ENCODE measurements around the gene RC3H1. TPM values are rescaled to one million over a fixed set of nuclear protein-coding genes. Genes with fewer than 3 reads are reported as not detected.

RC3H1 gene
- total RNA-seq, 1 experiment from 2014 or later, result 26.9 TPM

DNA sequence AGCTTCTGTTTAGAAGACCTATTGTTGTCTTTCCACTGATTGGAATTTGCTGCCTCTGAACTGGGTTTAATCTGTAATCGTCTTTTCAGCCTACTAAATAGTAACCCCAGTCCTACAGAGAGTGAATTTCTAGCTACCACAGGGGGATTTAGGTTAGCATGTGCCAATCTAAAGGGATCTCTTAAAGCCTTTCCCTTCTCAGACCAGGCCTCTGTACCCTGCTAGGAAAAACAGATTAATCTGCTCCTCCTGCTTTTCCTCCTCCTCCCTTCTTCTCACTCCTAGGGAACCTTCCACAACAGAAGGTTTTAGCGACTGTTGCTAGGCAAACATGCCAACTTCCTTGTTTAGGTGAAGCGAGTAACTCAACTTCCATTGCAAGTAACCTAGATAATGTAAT is 1.3 kb upstream of the RC3H1 start:
- POLR2A ChIA-PET, result interaction anchor here (0.6 to 3.7 kb wide), 7 partner anchors 9 to 1155 kb away, joined by 3 to 37 read pairs (median 3); partner anchors contain the start of genes GAS5, RABGAP1L and ZBTB37
- H3K27me3 Mint-ChIP-seq (ENCODE audit: insufficient read depth, unreplicated experiment), result no peaks in the 10 kb centered on the region
- peaks cover 16% of the 10 kb centered on the region for H3K36me3 Mint-ChIP-seq (ENCODE audit: insufficient read depth, unreplicated experiment)
- TF ChIP-seq, protein P1, sequence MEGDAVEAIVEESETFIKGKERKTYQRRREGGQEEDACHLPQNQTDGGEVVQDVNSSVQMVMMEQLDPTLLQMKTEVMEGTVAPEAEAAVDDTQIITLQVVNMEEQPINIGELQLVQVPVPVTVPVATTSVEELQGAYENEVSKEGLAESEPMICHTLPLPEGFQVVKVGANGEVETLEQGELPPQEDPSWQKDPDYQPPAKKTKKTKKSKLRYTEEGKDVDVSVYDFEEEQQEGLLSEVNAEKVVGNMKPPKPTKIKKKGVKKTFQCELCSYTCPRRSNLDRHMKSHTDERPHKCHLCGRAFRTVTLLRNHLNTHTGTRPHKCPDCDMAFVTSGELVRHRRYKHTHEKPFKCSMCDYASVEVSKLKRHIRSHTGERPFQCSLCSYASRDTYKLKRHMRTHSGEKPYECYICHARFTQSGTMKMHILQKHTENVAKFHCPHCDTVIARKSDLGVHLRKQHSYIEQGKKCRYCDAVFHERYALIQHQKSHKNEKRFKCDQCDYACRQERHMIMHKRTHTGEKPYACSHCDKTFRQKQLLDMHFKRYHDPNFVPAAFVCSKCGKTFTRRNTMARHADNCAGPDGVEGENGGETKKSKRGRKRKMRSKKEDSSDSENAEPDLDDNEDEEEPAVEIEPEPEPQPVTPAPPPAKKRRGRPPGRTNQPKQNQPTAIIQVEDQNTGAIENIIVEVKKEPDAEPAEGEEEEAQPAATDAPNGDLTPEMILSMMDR (IDR thresholded peaks at IDR 0.05; ENCODE audit: unreplicated experiment), result no peak
- H3K27ac Mint-ChIP-seq (ENCODE audit: low read depth, unreplicated experiment), result no peak overlapping the region
- DNase-seq (ENCODE audit: unreplicated experiment), result no peak
- intact Hi-C loops (cut with micrococcal nuclease), result loop anchor here (2.0 to 5.0 kb wide), 3 partner anchors 51 to 194 kb away; no protein-coding TSS in a partner anchor
- H3K4me3 Mint-ChIP-seq (ENCODE audit: unreplicated experiment), result peak overlapping the region; percentile 13
- BruUV-seq (replicated peaks), result no TSS peak
- no peaks in the 10 kb centered on the region for H3K9me3 Mint-ChIP-seq (ENCODE audit: unreplicated experiment)
- CTCF ChIA-PET, result interaction anchor here (0.5 to 0.8 kb wide), 3 partner anchors 51 to 620 kb away, joined by 3 read pairs; no protein-coding TSS in a partner anchor
- peaks cover 33% of the 10 kb centered on the region for H3K4me1 Mint-ChIP-seq (ENCODE audit: insufficient read depth, unreplicated experiment)

DNA sequence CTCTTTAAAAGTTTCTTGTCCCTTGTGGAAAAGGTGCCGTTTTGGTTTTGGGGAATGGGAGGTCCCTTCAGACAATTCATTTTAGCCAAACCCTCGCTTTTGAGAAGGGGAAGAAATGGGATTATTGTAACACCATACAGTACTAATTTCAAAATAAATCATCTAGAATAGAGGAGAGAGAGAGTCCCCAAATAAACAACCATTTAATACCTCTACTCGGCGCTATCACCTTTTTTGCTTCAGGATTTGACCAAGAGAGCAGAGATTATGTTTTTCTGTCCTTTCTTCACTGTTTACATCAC is 770 bp upstream of the RC3H1 start:
- no peaks in the 10 kb centered on the region for H3K9me3 Mint-ChIP-seq (ENCODE audit: unreplicated experiment)
- peaks cover 35% of the 10 kb centered on the region for H3K4me1 Mint-ChIP-seq (ENCODE audit: insufficient read depth, unreplicated experiment)
- H3K27me3 Mint-ChIP-seq (ENCODE audit: insufficient read depth, unreplicated experiment), result no peaks in the 10 kb centered on the region
- TF ChIP-seq, protein P1 (IDR thresholded peaks at IDR 0.05; ENCODE audit: unreplicated experiment), result no peak
- H3K27ac Mint-ChIP-seq (ENCODE audit: low read depth, unreplicated experiment), result peak overlapping the region; percentile 95
- peak overlapping the region; percentile 82 for H3K4me3 Mint-ChIP-seq (ENCODE audit: unreplicated experiment)
- no TSS peak for BruUV-seq (replicated peaks)
- DNase-seq (ENCODE audit: unreplicated experiment), result no peak
- intact Hi-C loops (cut with micrococcal nuclease), result loop anchor here (2.0 to 5.0 kb wide), 3 partner anchors 52 to 194 kb away; no protein-coding TSS in a partner anchor
- H3K36me3 Mint-ChIP-seq (ENCODE audit: insufficient read depth, unreplicated experiment), result peaks cover 16% of the 10 kb centered on the region
- ChIA-PET POLR2A (interaction anchor here (0.6 to 3.7 kb wide), 16 partner anchors 10 to 567 kb away, joined by 3 to 37 read pairs (median 4); partner anchors contain the start of genes GAS5, RABGAP1L and ZBTB37), CTCF (interaction anchor here (0.6 to 1.1 kb wide), 6 partner anchors 10 to 218 kb away, joined by 3 read pairs; no protein-coding TSS in a partner anchor)

DNA sequence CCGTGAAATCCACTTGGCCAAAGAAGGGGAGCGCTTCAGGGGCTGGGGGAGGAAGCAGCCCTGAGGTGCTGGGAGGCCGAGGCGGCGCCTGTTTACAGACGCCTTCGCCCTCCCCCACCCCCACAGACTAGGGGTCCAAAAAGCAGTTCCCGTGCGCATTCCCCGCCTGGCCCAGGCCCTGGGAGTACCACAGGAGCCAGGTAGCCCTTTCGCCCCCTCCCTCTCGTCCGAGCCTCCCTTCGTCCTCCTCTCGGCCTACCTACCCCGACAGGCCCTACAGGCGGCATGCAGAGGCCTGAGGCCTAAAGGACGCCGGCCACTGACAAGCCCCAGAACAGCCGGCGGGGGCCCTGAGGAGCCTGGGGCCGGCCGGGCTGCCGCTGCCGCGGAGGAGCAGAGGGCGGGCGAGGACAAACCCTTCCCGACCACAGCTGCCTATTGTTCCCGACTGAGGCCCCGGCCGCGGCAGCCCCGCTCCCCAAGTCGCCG is 522 bp downstream of the RC3H1 start:
- Mint-ChIP-seq H3K36me3 (ENCODE audit: insufficient read depth, unreplicated experiment) (peaks cover 16% of the 10 kb centered on the region), H3K4me3 (ENCODE audit: unreplicated experiment) (peak overlapping the region; percentile 82), H3K27ac (ENCODE audit: low read depth, unreplicated experiment) (peak overlapping the region; percentile 95), H3K9me3 (ENCODE audit: unreplicated experiment) (no peaks in the 10 kb centered on the region), H3K4me1 (ENCODE audit: insufficient read depth, unreplicated experiment) (peaks cover 45% of the 10 kb centered on the region), H3K27me3 (ENCODE audit: insufficient read depth, unreplicated experiment) (no peaks in the 10 kb centered on the region)
- peak; percentile 55 for DNase-seq (ENCODE audit: unreplicated experiment)
- intact Hi-C loops (cut with micrococcal nuclease), result loop anchor here (2.0 to 5.0 kb wide), 4 partner anchors 53 to 196 kb away; partner anchors contain the start of gene ZBTB37
- CTCF ChIA-PET, result interaction anchor here (0.6 to 1.1 kb wide), 3 partner anchors 10 to 240 kb away, joined by 3 to 5 read pairs (median 4); no protein-coding TSS in a partner anchor
- TF ChIP-seq, protein P1 (IDR thresholded peaks at IDR 0.05; ENCODE audit: unreplicated experiment), result no peak
- no TSS peak for BruUV-seq (replicated peaks)
- POLR2A ChIA-PET, result interaction anchor here (0.6 to 3.7 kb wide), 24 partner anchors 11 to 1278 kb away, joined by 3 to 37 read pairs (median 4); partner anchors contain the start of genes GAS5, RABGAP1L and ZBTB37

DNA sequence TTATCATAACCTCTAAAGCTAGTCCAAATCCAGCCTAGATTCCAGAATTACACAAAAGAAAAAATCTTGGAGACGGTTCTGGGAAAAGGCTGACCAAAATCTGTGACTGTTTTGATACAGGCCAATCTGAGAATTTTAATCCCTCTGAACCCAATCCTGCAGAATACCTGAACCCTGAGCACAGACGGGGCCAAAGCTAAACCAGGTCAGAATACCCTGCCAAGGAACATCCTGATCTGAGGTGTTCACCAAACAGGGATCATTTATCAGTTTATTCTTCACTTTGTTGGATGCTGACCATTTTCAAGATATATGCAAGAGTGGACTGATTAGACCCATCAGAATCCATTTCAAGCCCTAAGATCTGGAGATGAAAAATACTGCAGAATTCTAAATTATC is 3.6 kb downstream of the RC3H1 start:
- intact Hi-C loops (cut with micrococcal nuclease), result no loop called here
- TF ChIP-seq, protein P1 (IDR thresholded peaks at IDR 0.05; ENCODE audit: unreplicated experiment), result no peak
- peaks cover 51% of the 10 kb centered on the region for H3K4me1 Mint-ChIP-seq (ENCODE audit: insufficient read depth, unreplicated experiment)
- H3K9me3 Mint-ChIP-seq (ENCODE audit: unreplicated experiment), result no peaks in the 10 kb centered on the region
- H3K4me3 Mint-ChIP-seq (ENCODE audit: unreplicated experiment), result no peak overlapping the region
- no peaks in the 10 kb centered on the region for H3K27me3 Mint-ChIP-seq (ENCODE audit: insufficient read depth, unreplicated experiment)
- BruUV-seq (replicated peaks), result no TSS peak
- POLR2A ChIA-PET, result interaction anchor here (0.6 to 3.2 kb wide), 10 partner anchors 9 to 150 kb away, joined by 3 to 19 read pairs (median 5); partner anchors contain the start of genes GAS5, RABGAP1L and ZBTB37
- CTCF ChIA-PET, result interaction anchor here (0.6 kb wide), 1 partner anchor 560 kb away, joined by 5 read pairs; no protein-coding TSS in a partner anchor
- peaks cover 16% of the 10 kb centered on the region for H3K36me3 Mint-ChIP-seq (ENCODE audit: insufficient read depth, unreplicated experiment)
- H3K27ac Mint-ChIP-seq (ENCODE audit: low read depth, unreplicated experiment), result no peak overlapping the region
- no peak for DNase-seq (ENCODE audit: unreplicated experiment)
